IMR-90 (cell line): ENCODE results near the gene FUCA2. TPM values are rescaled to one million over a fixed set of nuclear protein-coding genes. Genes with fewer than 3 reads are reported as not detected.

Experiments used
- ATAC-seq: fragments of 200-7000 bp; cut with Tn5 transposase; 2 replicates; pipeline ENCODE4 v1.9.1; 2020; ENCODE audit warnings: low read depth, mild to moderate bottlenecking, moderate library complexity
- BruUV-seq: library from RNA; stranded (reverse); fragments of 400-500 nt; replicated peaks from 2 replicates; lab custom pipeline; 2021; lab: Mats Ljungman, UMichigan
- CTCF ChIA-PET: fragments of 300-600 bp; formaldehyde crosslinking; extraction: SDS; loops from one replicate; lab custom pipeline; 2021; ENCODE audit warnings: antibody characterized with exemption; lab: Yijun Ruan, JAX
- POLR2A ChIA-PET: fragments of 300-600 bp; sonication (Branson Sonifier 250); formaldehyde crosslinking; loops from one replicate; lab custom pipeline; 2022; ENCODE audit warnings: antibody characterized with exemption; ENCODE audit not compliant: unreplicated experiment; lab: Charles Lee
- DNase-seq: peaks from one replicate; pipeline ENCODE4 v3.0.0; 2013
- H2AFZ ChIP-seq: replicated peaks from 2 replicates; pipeline ENCODE3; 2013; ENCODE audit warnings: low read length, mild to moderate bottlenecking; ENCODE audit not compliant: poor library complexity
- H2AK5ac ChIP-seq: 2 replicates; pipeline ENCODE4 v1.6.1; 2013; ENCODE audit warnings: low read depth, low read length, inconsistent platforms
- H2AK9ac ChIP-seq: replicated peaks from 2 replicates; pipeline ENCODE3; 2013; ENCODE audit warnings: mild to moderate bottlenecking, low read depth, low read length, moderate library complexity; ENCODE audit not compliant: poor library complexity
- H2BK120ac ChIP-seq: 2 replicates; pipeline ENCODE4 v1.6.1; 2013; ENCODE audit warnings: low read depth, low read length, inconsistent platforms
- H2BK15ac ChIP-seq: 3 replicates; pipeline ENCODE4 v1.6.1; 2013; ENCODE audit warnings: low read depth, low read length, inconsistent platforms
- H2BK20ac ChIP-seq: 2 replicates; pipeline ENCODE4 v1.6.1; 2013; ENCODE audit warnings: low read depth, mild to moderate bottlenecking, inconsistent platforms, low read length, moderate library complexity
- H2BK5ac ChIP-seq: 2 replicates; pipeline ENCODE4 v1.6.1; 2013; ENCODE audit warnings: mild to moderate bottlenecking, low read depth, low read length, inconsistent platforms; ENCODE audit not compliant: poor library complexity, severe bottlenecking
- H3K14ac ChIP-seq: replicated peaks from 2 replicates; pipeline ENCODE4 v1.6.1; 2013; ENCODE audit warnings: low read depth, low read length, inconsistent platforms
- H3K18ac ChIP-seq: 2 replicates; pipeline ENCODE4 v1.6.1; 2013; ENCODE audit warnings: low read depth, low read length, control low read depth
- H3K23ac ChIP-seq: 2 replicates; pipeline ENCODE4 v1.6.1; 2013; ENCODE audit warnings: low read depth, low read length, inconsistent platforms
- H3K27ac ChIP-seq: 2 replicates; pipeline ENCODE4 v1.5.1; 2013; ENCODE audit warnings: mild to moderate bottlenecking, control low read depth, low read length; ENCODE audit not compliant: insufficient read depth
- H3K27me3 ChIP-seq: 2 replicates; pipeline ENCODE4 v1.6.1; 2013; ENCODE audit warnings: low read length; ENCODE audit not compliant: control insufficient read depth, insufficient read depth
- H3K36me3 ChIP-seq: 2 replicates; pipeline ENCODE4 v1.6.1; 2013; ENCODE audit warnings: low read length, mixed read lengths; ENCODE audit not compliant: control insufficient read depth, insufficient read depth
- H3K4ac ChIP-seq: 2 replicates; pipeline ENCODE4 v1.6.1; 2013; ENCODE audit warnings: low read depth, low read length, inconsistent platforms
- H3K4me1 ChIP-seq: 2 replicates; pipeline ENCODE4 v1.6.1; 2013; ENCODE audit warnings: low read length, mixed read lengths; ENCODE audit not compliant: control insufficient read depth, insufficient read depth
- H3K4me2 ChIP-seq: 2 replicates; pipeline ENCODE4 v1.6.1; 2013; ENCODE audit warnings: low read depth, mild to moderate bottlenecking, control low read depth, low read length, moderate library complexity
- H3K4me3 ChIP-seq: 2 replicates; pipeline ENCODE4 v1.5.1; 2013; ENCODE audit warnings: low read depth, mild to moderate bottlenecking, control low read depth, low read length, moderate library complexity; ENCODE audit not compliant: insufficient read depth
- H3K56ac ChIP-seq: 2 replicates; pipeline ENCODE4 v1.6.1; 2013; ENCODE audit warnings: low read length, inconsistent platforms; ENCODE audit not compliant: insufficient read depth; ENCODE audit errors: extremely low read depth
- H3K79me1 ChIP-seq, 2 experiments: 2 replicates each; pipeline ENCODE4 v1.6.1; 2013; ENCODE audit warnings: low read length in 2 of 2, inconsistent platforms in 1 of 2, low read depth in 1 of 2
- H3K9ac ChIP-seq: 2 replicates; pipeline ENCODE4 v1.6.1; 2013; ENCODE audit warnings: low read depth, low read length, control low read depth
- H3K9me1 ChIP-seq: 2 replicates; pipeline ENCODE4 v1.6.1; 2013; ENCODE audit warnings: low read length, inconsistent platforms; ENCODE audit not compliant: insufficient read depth
- H3K9me3 ChIP-seq: 2 replicates; pipeline ENCODE4 v1.6.1; 2013; ENCODE audit warnings: low read length; ENCODE audit not compliant: control insufficient read depth, insufficient read depth
- H4K20me1 ChIP-seq: 2 replicates; pipeline ENCODE4 v1.6.1; 2013; ENCODE audit warnings: low read length, inconsistent platforms; ENCODE audit not compliant: insufficient read depth
- H4K5ac ChIP-seq: 2 replicates; pipeline ENCODE4 v1.6.1; 2013; ENCODE audit warnings: mild to moderate bottlenecking, low read depth, low read length, control low read depth
- H4K8ac ChIP-seq, 2 experiments: 2 replicates each; pipeline ENCODE4 v1.6.1; 2013; ENCODE audit warnings: low read depth in 2 of 2, low read length in 2 of 2, control low read depth in 1 of 2, inconsistent platforms in 1 of 2
- H4K91ac ChIP-seq: 2 replicates; pipeline ENCODE4 v1.6.1; 2013; ENCODE audit warnings: low read depth, low read length, inconsistent platforms; ENCODE audit not compliant: insufficient read depth
- BHLHE40 ChIP-seq: fragments of 150-350 bp; IDR thresholded peaks from 2 replicates; pipeline ENCODE4 v1.6.1; 2016; ENCODE audit warnings: mild to moderate bottlenecking, low read depth, low read length
- CEBPB ChIP-seq: IDR thresholded peaks from 2 replicates; pipeline ENCODE4 v1.6.1; 2012; ENCODE audit warnings: low read depth, low read length, improper control_type of control experiment
- CHD1 ChIP-seq: IDR thresholded peaks from 2 replicates; pipeline ENCODE4 v1.6.1; 2012; ENCODE audit warnings: low read depth, low read length, improper control_type of control experiment
- CTCF ChIP-seq: conservative IDR thresholded peaks from 2 replicates; pipeline ENCODE4 v1.5.1; 2012; ENCODE audit warnings: mild to moderate bottlenecking, low read depth, low read length, improper control_type of control experiment
- ELK1 ChIP-seq: fragments of 150-350 bp; IDR thresholded peaks from 2 replicates; pipeline ENCODE4 v1.6.1; 2016; ENCODE audit warnings: low read depth, mild to moderate bottlenecking, low read length, moderate library complexity, borderline replicate concordance
- FOS ChIP-seq: fragments of 150-350 bp; IDR thresholded peaks from 2 replicates; pipeline ENCODE4 v1.6.1; 2016; ENCODE audit warnings: low read depth, low read length
- MAFK ChIP-seq: IDR thresholded peaks from 2 replicates; pipeline ENCODE4 v1.6.1; 2012; ENCODE audit warnings: low read depth, low read length, improper control_type of control experiment
- MAZ ChIP-seq: IDR thresholded peaks from 2 replicates; pipeline ENCODE4 v1.6.1; 2012; ENCODE audit warnings: low read depth, mild to moderate bottlenecking, low read length, improper control_type of control experiment, moderate library complexity, borderline replicate concordance
- MXI1 ChIP-seq: IDR thresholded peaks from 2 replicates; pipeline ENCODE4 v1.6.1; 2012; ENCODE audit warnings: low read depth, mild to moderate bottlenecking, low read length, moderate library complexity, borderline replicate concordance
- NFE2L2 ChIP-seq: fragments of 150-350 bp; IDR thresholded peaks from 2 replicates; pipeline ENCODE4 v1.6.1; 2016; ENCODE audit warnings: low read depth, mild to moderate bottlenecking, low read length
- POLR2A ChIP-seq: IDR thresholded peaks from 2 replicates; pipeline ENCODE4 v1.6.1; 2012; ENCODE audit warnings: mild to moderate bottlenecking, low read depth, low read length
- RAD21 ChIP-seq: IDR thresholded peaks from 2 replicates; pipeline ENCODE4 v1.6.1; 2012; ENCODE audit warnings: low read length, improper control_type of control experiment
- RCOR1 ChIP-seq: IDR thresholded peaks from 2 replicates; pipeline ENCODE4 v1.6.1; 2012; ENCODE audit warnings: mild to moderate bottlenecking, low read length, improper control_type of control experiment; ENCODE audit not compliant: insufficient replicate concordance
- RFX5 ChIP-seq: IDR thresholded peaks from 2 replicates; pipeline ENCODE4 v1.8.0; 2012; ENCODE audit warnings: low read depth, mild to moderate bottlenecking, low read length, moderate library complexity
- SMC3 ChIP-seq: fragments of 150-350 bp; IDR thresholded peaks from 2 replicates; pipeline ENCODE4 v1.6.1; 2016; ENCODE audit warnings: low read depth, mild to moderate bottlenecking, antibody characterized with exemption, low read length, moderate library complexity
- USF2 ChIP-seq: fragments of 150-350 bp; IDR thresholded peaks from 2 replicates; pipeline ENCODE4 v1.6.1; 2017; ENCODE audit warnings: mild to moderate bottlenecking, antibody characterized with exemption, low read length, low read depth
- WGBS, 2 experiments: methylation state at CpG; one replicate each; pipeline versions ENCODE4 v1.1.5 to v1.1.7; 2013; ENCODE audit warnings: missing lambda C conversion rate in 2 of 2; ENCODE audit not compliant: insufficient read length in 1 of 2; ENCODE audit errors: extremely low coverage in 2 of 2; 5-methylcytosine and 5-hydroxymethylcytosine counted together
- dilution Hi-C: fragments of 300-500 bp; cut with HindIII; formaldehyde crosslinking; loops from one replicate; pipeline ENCODE4 v1.14.3; 2018; ENCODE audit warnings: low sequenced_read_pairs; ENCODE audit not compliant: unreplicated experiment
- in situ Hi-C: fragments of 300-500 bp; cut with MboI; formaldehyde crosslinking; loops from 3 replicates; pipeline ENCODE4 v1.14.3; 2019; ENCODE audit warnings: low sequenced_read_pairs, inconsistent platforms, mixed read lengths
- intact Hi-C: fragments of 100-400 bp; cut with micrococcal nuclease; formaldehyde crosslinking; loops from 2 replicates; pipeline ENCODE4 v1.10.0; 2022
- polyA plus RNA-seq, 3 experiments: library from polyadenylated mRNA; depleted of rRNA; stranded (reverse); fragments of >200 nt; gene quantifications; 2 replicates each; pipeline ENCODE4 v1.2.3, GENCODE V29; 2012; ENCODE audit warnings: low replicate concordance in 1 of 3
- total RNA-seq: library from RNA; depleted of rRNA; stranded (reverse); fragments of >200 nt; gene quantifications from 2 replicates; pipeline ENCODE4 v1.2.3, GENCODE V29; 2012

Gene FUCA2
- total and polyA plus RNA-seq, 2 of the 4 experiments (the other 2 are of a cell fraction): 44.1 to 47.4 TPM

- no peak for TF ChIP-seq MAFK
- TF ChIP-seq MAZ: no peak
- no peak for TF ChIP-seq FOS
- TF ChIP-seq BHLHE40: no peak
- no peak for TF ChIP-seq RAD21
- TF ChIP-seq RFX5: no peak
- no peak for TF ChIP-seq NFE2L2
- TF ChIP-seq CTCF: no peak
- no peak for TF ChIP-seq MXI1
- TF ChIP-seq CEBPB: no peak
- TF ChIP-seq ELK1: no peak
- TF ChIP-seq USF2: no peak
- no peak for TF ChIP-seq SMC3
- no peak for TF ChIP-seq POLR2A
- no peak for TF ChIP-seq RCOR1
- no peak for TF ChIP-seq CHD1
Observed at GRCh38 chr6:143553337-143553736, 41.8 kb upstream of the FUCA2 start.

More at GRCh38 chr6:143553337-143553736, 41.8 kb upstream of the FUCA2 start:
- no peaks in the 10 kb centered on the region for H3K27me3 ChIP-seq
- H3K36me3 ChIP-seq: no peaks in the 10 kb centered on the region
- H4K5ac ChIP-seq: no peak overlapping the region
- H3K79me1 ChIP-seq: peaks cover 14 to 30% of the 10 kb centered on the region in 2 experiments; a peak in 3 of 4 replicates
- H3K9me1 ChIP-seq: peaks cover 5% of the 10 kb centered on the region; the same call in 1 of the 2 replicates
- intact Hi-C loops (no loop called here), dilution Hi-C loops (no loop called here), in situ Hi-C loops (no loop called here)
- no peak overlapping the region for H2BK120ac ChIP-seq
- no peak overlapping the region for H4K8ac ChIP-seq
- no peak overlapping the region for H2BK5ac ChIP-seq
- H3K4me3 ChIP-seq: no peak overlapping the region
- no TSS peak for BruUV-seq
- no peak overlapping the region for H3K23ac ChIP-seq
- ATAC-seq: no peak
- no peak overlapping the region for H3K27ac ChIP-seq
- no peak for DNase-seq
- CTCF ChIA-PET: no interaction called here
- H3K4me2 ChIP-seq: no peak overlapping the region
- H3K9me3 ChIP-seq: no peaks in the 10 kb centered on the region
- H4K91ac ChIP-seq: no peak overlapping the region
- no peak overlapping the region for H2BK20ac ChIP-seq
- H2AK9ac ChIP-seq: no peak overlapping the region
- no peak overlapping the region for H3K4ac ChIP-seq
- WGBS, 2 experiments: no CpG with 5 or more reads among the region's 2 CpGs
- no peak overlapping the region for H3K56ac ChIP-seq
- no peak overlapping the region for H3K9ac ChIP-seq
- POLR2A ChIA-PET: no interaction called here
- no peaks in the 10 kb centered on the region for H4K20me1 ChIP-seq
- H2BK15ac ChIP-seq: no peak overlapping the region
- H3K4me1 ChIP-seq: peaks cover 2% of the 10 kb centered on the region
- no peak overlapping the region for H3K18ac ChIP-seq
- no peak overlapping the region for H2AK5ac ChIP-seq
- H2AFZ ChIP-seq: no peak overlapping the region
- H3K14ac ChIP-seq: 0 out of 2 replicates have a peak overlapping the region, but pooled peaks have one; percentile 6
